NCI-H2081 (cell line): Measurements from ENCODE around the gene EEA1.

Source experiments
- DNase-seq, 2 experiments: peaks; one replicate each; lab custom pipeline; 2025; lab: John Stamatoyannopoulos, UW

Gene EEA1

DNA sequence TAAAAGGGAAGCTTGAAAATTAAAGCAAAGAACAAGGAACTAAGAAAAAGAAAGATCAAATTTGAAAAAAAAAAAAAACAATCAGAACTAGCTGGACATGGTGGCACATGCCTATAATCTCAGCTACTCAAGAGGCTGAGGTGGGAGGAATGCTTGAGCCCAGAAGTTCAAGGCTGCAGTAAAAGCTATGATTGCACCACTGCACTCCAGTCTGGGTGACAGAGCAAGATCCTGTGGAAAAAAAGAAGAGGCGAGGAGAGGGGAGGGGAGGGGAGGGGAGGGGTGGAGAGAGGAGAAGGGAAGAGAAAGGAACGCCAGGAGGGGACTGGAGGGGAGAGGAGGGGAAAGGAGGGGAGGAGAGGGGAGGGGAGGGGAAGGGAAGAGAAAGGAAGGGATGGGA, 43.0 kb downstream of the EEA1 start:
- no peak for DNase-seq

DNA sequence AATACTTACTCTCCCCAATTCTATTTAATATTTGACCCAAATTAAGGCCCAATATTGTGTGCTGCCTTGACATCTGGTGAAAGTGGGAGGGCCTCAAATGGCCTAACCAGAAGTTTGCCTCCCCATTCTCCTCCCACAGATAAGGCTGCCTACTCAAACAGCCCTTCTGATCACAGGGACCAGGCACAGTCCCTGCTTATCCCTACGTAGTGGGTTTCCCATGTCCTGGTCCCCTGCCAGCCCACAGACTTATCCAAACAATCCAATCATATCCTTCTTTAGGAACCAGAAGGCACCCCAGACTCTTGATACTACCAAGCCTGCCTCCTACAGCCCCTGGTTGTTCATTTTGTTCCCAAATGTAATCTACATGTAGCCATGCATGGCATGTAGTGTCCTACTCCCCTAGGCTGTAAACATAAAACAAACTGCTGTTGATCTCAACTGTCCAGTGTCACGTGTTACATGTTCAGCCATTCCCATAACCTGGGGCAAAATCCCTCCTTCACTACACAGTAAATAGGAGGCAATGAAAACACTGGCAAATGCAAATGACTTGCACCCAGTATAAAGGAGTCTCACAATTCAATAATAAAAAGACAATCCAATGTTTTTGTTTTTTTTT, 49.3 kb downstream of the EEA1 start:
- no peak for DNase-seq

DNA sequence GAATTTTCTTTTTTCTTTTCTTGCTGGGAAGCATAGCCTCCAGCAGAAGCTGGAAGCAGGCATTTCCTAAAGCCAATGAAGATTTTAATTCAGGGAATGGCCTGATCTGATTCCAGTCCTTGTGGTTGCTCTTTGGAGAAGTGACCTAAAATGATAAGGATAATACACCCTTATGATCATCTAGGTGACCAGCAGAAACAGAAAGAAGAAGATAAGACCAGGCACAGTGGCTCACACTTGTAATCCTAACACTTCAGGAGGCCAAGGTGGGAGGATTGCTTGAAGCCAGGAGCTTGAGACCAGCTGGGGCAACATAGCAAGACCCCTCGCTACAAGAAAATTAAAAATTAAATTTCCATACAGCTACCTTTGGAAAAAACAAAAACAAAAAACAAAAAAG, 51.2 kb downstream of the EEA1 start:
- no peak for DNase-seq

DNA sequence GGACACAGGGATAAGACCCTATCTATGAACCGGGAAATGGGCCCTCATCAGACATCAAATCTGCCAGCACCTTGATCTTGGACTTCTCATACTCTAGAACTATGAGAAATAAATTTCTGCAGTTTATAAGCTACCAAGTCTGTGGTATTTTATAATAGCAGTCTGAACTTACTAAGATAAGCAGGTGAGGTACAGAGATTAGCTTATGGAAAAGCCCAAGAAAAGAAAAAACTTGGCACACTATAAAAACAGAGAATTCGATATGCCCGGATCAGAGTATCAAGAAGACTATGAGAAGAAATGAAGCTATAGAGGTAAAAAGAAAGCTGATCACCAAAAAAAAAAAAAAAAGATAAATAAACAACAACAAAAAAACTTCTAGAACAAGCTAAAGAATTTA, 52.6 kb downstream of the EEA1 start:
- DNase-seq, result no peak

DNA sequence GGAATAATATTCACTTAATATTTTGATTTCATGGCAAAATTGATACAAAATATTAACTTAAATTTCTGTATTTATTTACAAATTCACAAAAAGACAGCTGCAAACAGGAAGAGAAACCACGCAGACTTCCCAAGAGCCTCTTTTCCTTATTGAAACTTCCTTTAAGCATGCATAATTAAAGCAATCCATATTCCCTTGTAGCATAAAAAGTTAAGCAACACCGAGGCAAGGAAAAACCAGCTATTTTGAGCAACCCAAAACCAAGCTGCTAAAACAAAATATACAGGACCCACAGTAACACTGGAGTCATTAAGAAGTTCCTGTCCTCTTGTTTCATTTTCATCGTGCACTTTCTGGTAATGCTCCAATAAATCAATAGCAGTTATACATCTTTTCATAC, 58.0 kb downstream of the EEA1 start:
- no peak for DNase-seq

DNA sequence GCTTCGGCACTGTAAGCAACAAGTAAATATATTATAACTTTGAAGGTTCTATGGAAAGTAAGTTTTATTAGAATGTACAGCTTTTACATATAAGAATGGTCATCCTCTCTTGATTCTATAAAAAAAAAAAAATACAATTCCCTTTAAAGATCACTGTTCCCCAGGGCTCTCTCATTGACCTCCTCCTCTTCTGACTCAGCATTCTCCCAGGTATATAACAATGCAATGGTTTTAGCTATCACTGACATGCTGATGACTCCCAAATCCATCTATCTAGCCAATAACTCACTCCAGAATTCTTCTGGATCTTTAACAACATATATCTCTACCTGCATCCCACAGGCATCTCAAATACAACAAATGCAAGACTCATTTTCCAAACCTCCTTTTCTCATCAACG, 62.7 kb downstream of the EEA1 start:
- DNase-seq, result no peak

DNA sequence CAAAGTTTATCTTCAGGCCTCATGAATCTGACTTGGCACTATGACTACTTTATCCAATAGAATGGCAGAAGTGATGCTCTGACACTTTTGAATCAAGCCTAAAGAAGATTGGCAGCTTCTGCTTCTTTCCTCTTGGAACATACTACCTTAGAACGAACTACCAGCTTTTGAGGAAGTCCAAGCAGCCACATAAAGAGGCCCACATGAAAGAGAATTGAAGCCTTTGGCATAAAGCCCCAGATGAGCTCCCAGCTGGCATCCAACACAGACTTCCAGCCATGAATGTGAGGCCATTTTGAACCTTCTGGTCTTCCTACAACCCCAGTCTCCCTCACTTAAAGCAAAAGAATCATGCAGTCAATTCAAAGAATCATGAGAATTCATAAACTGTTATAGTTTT, 65.8 kb downstream of the EEA1 start:
- no peak for DNase-seq

DNA sequence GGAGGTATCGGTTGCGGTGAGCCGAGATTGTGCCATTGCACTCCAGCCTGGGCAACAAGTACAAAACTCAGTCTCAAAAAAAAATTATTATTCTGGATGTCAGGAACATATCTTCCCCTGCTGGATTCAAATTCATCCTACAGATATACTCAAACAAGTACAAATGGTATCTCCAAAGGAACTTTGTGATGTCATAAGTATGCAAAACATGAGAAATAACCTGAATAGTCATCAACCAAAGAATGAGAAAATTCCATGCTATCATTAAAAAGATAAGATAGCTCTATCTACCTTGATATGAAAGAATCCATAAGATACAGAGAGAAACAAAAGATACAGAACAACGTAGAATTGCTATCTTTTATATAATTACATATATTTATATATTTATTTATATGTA, 67.7 kb downstream of the EEA1 start:
- no peak for DNase-seq

DNA sequence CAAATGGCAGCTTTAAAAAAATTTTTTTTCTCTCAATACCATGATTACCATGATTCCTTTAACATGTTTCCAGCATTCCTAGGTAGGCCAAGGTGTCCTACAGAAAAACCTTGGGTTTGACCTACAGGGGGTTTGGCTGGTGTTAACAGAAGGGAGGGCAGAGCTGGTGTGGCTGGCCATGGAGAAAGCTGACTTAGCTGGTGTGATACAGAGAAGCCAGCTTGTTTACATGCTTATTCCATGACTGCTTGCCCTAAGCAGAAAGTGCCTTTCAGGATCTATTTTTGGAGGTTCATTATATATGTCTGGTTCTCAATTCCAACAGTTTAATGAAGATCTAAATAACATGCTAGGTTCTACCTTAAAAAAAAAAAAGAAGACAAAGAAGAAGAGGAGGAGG, 68.6 kb downstream of the EEA1 start:
- no peak for DNase-seq

DNA sequence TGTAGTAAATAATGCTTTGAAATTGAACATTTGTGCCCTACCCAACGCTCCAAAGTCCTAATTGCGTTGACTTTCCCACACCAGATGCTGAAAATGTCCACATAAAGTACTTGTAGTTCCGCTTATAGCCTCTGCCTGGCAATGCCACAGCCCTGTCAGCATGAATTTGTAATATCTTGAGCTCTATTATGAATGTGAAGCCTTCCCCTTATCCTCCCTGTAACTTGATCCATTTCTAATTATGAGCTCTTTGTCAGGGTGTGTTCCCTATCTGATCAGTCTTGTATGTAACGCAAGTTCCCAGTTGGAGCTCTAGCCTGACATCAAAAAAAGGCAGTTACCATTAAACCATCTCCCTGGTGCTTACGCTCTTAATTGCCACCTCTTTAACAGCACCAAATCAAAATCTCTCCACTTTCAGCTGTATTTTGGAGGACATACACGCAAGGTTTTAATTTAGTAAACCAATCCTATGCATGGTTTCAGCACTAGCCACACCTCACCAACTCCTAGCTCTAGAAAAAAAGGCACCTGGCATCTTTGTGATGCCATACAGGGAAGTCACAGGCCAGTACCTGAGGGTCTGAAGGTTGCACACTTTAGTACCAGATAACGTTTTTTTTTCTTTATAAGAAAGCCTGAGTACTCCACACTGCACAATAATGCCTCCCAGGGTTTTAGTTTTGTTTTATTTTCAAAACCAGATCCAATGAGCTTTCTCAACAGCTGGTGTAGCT, 69.3 kb downstream of the EEA1 start:
- DNase-seq, result peak; percentile 82 to 93

DNA sequence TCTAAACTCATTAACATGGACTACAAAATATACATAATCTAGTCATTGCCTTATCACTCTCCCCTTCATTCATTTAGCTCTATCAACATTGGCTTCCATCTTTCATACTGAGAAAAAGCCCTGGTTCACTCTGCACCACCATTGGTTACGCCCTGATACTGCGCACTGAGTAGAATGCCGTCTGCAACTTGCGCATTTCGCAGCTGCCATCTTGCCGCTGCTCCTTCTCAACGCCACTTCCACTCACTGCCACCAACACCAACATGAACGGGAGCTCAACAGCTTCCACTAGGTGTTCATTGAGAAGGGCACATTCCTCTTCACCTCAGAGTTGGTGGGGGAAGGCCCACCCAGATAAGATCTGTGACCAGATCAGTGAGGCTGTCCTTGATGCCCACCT, 71.3 kb downstream of the EEA1 start:
- DNase-seq, result no peak

DNA sequence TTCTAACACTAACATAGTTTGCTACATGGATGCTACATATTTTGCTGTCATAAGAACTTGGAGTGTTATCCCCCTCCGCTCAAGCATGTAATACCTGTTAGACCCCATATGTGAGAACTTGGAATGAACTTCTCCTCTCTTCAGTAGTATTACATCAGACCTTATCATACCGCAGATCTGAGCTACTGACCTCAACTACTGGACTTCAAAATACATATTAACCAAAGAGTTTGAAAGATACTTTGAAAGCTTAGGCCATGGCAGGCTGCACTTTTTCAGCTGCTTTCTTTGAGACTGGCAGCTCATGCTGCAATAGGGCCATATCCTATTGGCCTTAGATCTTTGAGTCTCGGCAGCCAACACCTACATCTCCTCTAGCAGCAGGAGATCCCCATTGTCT, 74.8 kb downstream of the EEA1 start:
- DNase-seq, result no peak

DNA sequence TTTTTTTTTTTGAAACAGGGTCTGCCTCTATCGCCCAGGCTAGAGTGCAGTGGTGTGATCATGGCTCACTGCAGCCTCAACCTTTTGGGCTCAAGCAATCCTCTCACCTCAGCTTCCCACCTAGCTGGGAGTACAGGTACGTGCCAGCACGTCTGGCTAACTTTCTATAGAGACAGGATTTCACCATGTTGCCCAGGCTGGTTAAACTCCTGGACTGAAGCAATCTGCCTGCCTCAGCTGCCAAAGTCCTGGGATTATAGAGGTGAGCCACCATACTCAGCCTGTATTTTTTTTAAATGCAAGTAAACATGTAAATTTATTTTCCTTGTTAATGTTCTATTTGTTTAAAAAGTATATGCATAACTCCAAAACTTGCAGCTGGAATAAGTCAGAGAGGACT, 80.4 kb downstream of the EEA1 start:
- DNase-seq, result no peak

DNA sequence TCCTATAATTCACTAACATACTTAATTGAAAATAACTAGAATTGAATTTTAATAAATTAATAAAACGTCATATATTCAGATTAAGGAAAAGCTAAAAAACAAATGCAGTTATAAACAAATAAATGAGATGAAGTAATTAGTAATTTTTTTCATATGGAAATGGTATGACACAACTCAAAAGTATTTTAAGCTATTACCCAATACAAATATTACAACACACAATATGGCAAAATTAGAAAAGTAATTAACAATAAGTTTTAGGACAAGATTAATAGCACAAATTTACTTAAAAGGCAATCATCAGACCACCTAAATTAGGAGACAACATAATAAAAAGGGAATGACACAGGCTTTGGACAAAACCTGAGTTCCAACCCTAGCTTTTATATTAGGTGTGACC, 81.7 kb downstream of the EEA1 start:
- DNase-seq, result no peak

DNA sequence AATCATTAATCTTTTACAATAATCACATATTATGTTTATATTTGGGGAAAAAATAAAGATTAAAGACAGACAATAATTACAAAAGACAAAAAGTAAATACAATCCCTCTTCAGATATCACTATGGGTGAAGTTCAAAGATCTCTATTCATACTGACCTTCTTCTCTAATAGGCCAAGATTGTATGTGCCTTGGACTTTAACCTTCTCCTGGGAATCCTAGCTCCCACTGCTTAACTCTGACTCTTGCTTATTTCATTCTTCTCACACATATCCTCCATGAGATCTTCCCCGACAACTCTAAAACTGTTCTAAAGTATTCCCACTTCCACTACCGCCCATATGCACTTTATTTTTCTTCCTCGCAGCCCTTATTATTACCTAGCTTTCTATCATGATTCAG, 83.8 kb downstream of the EEA1 start:
- no peak for DNase-seq

DNA sequence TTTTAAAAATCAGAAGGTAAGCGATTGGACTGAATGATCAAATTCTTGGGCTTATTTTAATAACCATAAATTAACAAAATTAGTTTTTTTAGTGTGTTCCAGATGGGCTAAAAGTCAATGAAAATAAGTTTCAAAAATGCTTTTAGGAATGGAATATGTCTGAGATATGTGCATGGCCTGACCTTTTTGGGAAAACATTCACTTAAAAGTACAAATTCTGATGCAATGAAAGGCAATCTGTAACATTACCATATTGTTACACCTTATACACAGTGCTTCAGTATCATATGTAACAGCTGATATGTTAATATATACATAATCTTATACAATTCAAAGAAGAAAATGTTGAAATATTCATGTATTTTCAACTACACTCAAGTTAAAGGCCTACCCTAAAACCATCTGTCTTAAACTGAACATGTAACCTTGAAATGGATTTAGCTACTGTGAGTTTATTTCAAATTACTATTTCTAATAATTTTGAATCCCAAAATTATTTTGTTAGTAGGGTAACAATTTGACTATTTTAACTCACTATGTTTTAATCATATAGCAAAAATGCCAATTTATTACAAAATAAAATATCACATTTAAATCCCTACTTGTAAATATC, 84.8 kb downstream of the EEA1 start:
- DNase-seq, result no peak

DNA sequence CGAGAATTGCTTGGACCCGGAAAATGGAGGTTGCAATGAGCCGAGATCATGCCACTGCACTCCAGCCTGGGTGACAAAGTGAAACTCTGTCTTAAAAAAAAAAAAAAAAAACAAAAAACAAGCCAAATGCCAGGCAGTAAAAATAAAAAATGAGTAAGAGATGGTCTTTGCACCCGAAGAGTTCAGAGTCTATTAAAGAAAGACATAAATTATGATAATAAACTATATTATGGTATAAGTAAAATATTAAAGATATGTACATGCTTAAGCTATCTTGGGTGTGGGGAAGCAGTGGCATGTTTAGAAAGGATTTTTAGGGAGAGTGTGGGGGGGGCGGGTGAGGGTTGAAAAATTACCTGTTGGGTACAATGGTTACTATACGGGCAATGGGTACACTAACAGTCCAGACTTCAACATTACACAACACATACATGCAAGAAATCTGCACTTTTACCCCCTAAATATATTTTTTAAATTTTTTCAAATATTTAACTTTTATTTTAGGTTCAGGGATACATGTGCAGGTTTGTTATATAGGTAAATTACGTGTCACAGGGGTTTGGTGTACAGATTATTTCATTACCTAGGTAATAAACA, 99.3 kb downstream of the EEA1 start:
- DNase-seq, result no peak

DNA sequence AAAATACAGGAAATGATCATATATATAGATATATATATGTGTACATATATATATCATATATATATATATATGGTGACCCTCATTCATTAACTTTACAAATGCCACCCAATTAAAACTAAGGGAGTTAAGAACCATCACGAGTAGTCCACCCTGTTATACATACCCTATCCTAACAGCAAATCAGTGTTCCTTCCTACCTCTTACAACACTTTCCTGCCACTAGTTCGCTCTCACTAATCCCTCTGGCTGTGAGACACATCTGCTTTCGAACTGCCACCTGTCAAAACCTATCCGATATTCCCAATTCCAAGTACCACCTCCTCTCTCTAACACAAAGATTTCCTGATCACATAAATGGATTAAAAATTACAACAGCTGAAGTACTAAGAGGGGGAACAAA, 100.5 kb downstream of the EEA1 start:
- no peak for DNase-seq

DNA sequence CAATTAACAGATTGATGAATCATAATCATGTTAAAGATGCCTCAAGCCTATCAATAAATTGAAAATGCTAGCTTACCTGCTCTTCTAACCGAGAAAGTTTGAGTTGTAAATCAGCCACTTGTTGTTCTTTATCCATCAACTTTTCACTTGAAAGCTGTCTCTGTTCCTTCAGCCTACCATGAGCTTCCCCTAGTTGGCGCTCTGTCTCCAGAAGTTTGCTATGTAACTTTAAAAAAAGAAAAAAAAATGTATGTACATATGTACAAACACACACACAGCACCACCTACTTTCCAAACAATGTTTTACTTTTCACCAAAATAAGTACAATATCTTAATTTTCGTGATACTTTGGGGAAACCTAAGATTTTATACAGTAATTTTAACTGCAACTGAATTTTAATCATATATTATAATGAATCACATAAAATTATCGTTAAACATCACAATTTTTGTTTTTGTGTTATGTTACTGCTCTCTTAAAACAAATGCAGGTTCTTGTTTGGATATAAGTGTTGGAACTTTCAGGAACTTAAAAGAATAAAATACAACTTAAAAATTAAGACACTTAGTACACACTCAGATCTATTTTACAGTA, 101.2 kb downstream of the EEA1 start:
- peak in 1 of 2 experiments; percentile 15 for DNase-seq

DNA sequence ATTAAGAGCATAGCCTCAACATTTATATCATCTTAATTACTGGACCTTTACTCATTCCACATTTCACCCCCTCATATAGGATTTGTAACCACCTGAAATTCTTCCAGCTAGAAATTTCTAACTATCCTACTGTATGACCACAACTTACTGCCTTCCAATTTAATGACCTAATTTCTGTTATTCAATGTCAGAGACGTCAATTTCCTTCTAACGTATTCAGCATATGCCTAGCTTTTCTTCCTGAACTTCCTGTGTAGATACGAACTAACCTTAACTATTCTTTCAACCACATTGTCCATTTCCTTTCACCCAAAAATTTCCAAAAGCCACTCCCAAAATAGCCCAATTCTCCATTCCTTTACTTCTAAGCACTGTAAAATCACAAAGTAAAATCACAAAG, 108.0 kb downstream of the EEA1 start:
- no peak for DNase-seq

DNA sequence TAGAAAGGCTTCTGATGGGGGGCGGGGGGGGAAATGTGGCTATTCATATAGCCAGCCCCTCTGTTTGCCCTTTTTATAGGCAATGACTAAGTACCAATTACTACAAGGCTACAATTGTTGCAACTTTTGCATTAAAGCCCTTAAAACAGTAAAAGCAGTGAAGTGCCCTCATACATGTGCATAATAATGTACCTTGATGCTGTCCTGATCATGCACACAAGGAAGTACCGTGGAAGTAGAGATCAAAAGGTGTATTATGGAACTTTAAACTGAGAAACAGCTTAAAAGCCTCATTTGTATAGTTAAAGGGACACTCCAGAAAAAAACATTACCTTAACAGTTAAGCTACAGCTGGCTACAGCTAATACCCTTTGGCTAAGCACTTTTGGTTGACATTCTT, 114.5 kb downstream of the EEA1 start:
- DNase-seq, result no peak

DNA sequence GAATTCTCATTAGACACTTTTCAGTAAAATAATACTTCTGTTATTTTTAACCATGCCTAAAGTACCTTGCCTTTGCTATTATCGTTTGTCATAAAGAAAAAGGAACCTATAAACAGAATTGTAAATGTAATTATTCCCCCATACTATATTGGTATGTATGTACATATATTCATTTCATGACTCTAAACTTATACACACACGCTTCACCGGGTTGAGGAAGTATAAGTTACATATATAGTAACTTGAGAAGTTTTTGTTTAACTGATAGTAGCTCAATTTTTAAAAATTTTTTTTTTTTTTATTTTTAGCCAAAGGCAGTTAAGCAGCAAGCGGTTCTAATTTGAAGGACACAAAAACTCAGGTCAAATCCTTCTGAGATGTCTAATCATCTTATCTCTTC, 118.7 kb downstream of the EEA1 start:
- no peak for DNase-seq

DNA sequence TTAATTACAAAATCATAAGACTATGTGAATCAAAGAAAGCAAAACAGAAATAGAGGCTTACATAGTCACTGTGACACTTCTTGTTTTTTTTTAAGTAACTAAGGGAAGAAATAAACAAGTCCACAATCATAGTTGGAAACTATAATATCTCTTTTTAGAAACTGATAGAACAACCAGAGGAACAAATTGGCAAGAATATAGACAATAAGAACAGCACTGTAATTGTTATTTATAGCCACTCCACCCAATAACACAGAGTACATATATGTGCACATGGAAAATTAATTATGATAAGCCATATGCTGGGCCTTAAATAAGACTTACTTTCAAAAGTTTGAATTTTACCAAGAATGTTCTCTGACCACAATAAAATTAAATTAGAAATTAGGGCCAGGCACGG, 125.2 kb downstream of the EEA1 start:
- DNase-seq, result no peak
